CD14-positive monocyte (primary cell): ENCODE data around the gene MPV17. TPM values are rescaled to one million over a fixed set of nuclear protein-coding genes. Genes with fewer than 3 reads are reported as not detected.

Experiments
- DNase-seq, 3 donors: peaks; one replicate each; pipeline ENCODE4 v3.0.0-alpha.2; 2011 to 2022
- H2AFZ ChIP-seq: 2 replicates; pipeline ENCODE4 v1.6.0; 2012; ENCODE audit warnings: mild to moderate bottlenecking, low read depth, low read length, inconsistent platforms; ENCODE audit not compliant: insufficient read depth, poor library complexity, severe bottlenecking
- H3K27ac ChIP-seq, 2 donors: 1 replicate in 1 of 2; 2 replicates in 1 of 2; pipeline ENCODE4 v1.5.1; 2012 to 2013; ENCODE audit warnings: low read length in 2 of 2, control low read depth in 1 of 2, inconsistent platforms in 1 of 2, low read depth in 1 of 2, mild to moderate bottlenecking in 1 of 2
- H3K27me3 ChIP-seq, 2 donors: one replicate each; pipeline versions ENCODE4 v1.6.0 to v1.6.1; 2011 to 2013; ENCODE audit warnings: low read length in 2 of 2; ENCODE audit not compliant: control insufficient read depth in 2 of 2, insufficient read depth in 2 of 2
- H3K36me3 ChIP-seq, 2 donors: replicated peaks in 1 of 2; 1 replicate in 1 of 2; 2 replicates in 1 of 2; pipeline versions ENCODE4 v1.5.1 to v1.6.1; 2012 to 2013; ENCODE audit warnings: low read length in 2 of 2, control low read depth in 1 of 2, inconsistent platforms in 1 of 2, mild to moderate bottlenecking in 1 of 2; ENCODE audit not compliant: insufficient read depth in 2 of 2, control insufficient read depth in 1 of 2
- H3K4me1 ChIP-seq, 2 donors: 1 replicate in 1 of 2; 2 replicates in 1 of 2; pipeline versions ENCODE4 v1.5.1 to v1.6.1; 2012 to 2013; ENCODE audit warnings: low read length in 2 of 2, control low read depth in 1 of 2, inconsistent platforms in 1 of 2, mild to moderate bottlenecking in 1 of 2, moderate library complexity in 1 of 2; ENCODE audit not compliant: insufficient read depth in 2 of 2, control insufficient read depth in 1 of 2
- H3K4me2 ChIP-seq: replicated peaks from 2 replicates; pipeline ENCODE3; 2012; ENCODE audit warnings: low read length, moderate library complexity, mild to moderate bottlenecking; ENCODE audit not compliant: poor library complexity, severe bottlenecking; ENCODE audit errors: extremely low read depth
- H3K4me3 ChIP-seq, 3 experiments: fragments of 200-600 bp in 1 of 3; sonication (generic) in 1 of 3; replicated peaks in 1 of 3; 1 replicate in 2 of 3; 2 replicates in 1 of 3; pipeline ENCODE4 v1.5.1; 2011 to 2013; ENCODE audit warnings: low read length in 3 of 3, mild to moderate bottlenecking in 3 of 3, control low read depth in 2 of 3, low read depth in 2 of 3, inconsistent platforms in 1 of 3, moderate library complexity in 1 of 3
- H3K79me2 ChIP-seq: 2 replicates; pipeline ENCODE4 v1.6.0; 2012; ENCODE audit warnings: mild to moderate bottlenecking, control low read depth, inconsistent platforms, low read length, moderate library complexity; ENCODE audit not compliant: insufficient read depth
- H3K9ac ChIP-seq: 2 replicates; pipeline ENCODE4 v1.6.0; 2017; ENCODE audit warnings: low read length, mild to moderate bottlenecking; ENCODE audit not compliant: insufficient read depth, poor library complexity, severe bottlenecking
- H3K9me3 ChIP-seq, 2 donors: replicated peaks in 1 of 2; 1 replicate in 1 of 2; 2 replicates in 1 of 2; pipeline versions ENCODE4 v1.5.1 to v1.6.1; 2012 to 2013; ENCODE audit warnings: low read length in 2 of 2, control low read depth in 1 of 2; ENCODE audit not compliant: control insufficient read depth in 1 of 2, insufficient read depth in 1 of 2
- H4K20me1 ChIP-seq: 2 replicates; pipeline ENCODE4 v1.6.0; 2012; ENCODE audit warnings: mild to moderate bottlenecking, low read length, control low read depth, moderate library complexity; ENCODE audit not compliant: insufficient read depth
- H3K27ac Mint-ChIP-seq, 7 donors: one replicate each; pipeline ENCODE4 v1.8.0; 2020; ENCODE audit warnings: mild to moderate bottlenecking in 7 of 7, mixed read lengths in 7 of 7, moderate library complexity in 6 of 7, inconsistent platforms in 2 of 7
- H3K27me3 Mint-ChIP-seq, 3 donors: one replicate each; pipeline ENCODE4 v1.8.0; 2021 to 2022; ENCODE audit warnings: low read depth in 3 of 3, mild to moderate bottlenecking in 3 of 3, mixed read lengths in 3 of 3, moderate library complexity in 3 of 3, inconsistent platforms in 1 of 3
- H3K36me3 Mint-ChIP-seq, 2 donors: one replicate each; pipeline ENCODE4 v1.8.0; 2020; ENCODE audit warnings: mixed read lengths in 2 of 2, inconsistent platforms in 1 of 2, mild to moderate bottlenecking in 1 of 2
- H3K4me1 Mint-ChIP-seq: one replicate; pipeline ENCODE4 v1.8.0; 2020; ENCODE audit warnings: mild to moderate bottlenecking, mixed read lengths
- H3K4me3 Mint-ChIP-seq, 2 donors: one replicate each; pipeline ENCODE4 v1.8.0; 2020; ENCODE audit warnings: mild to moderate bottlenecking in 2 of 2, mixed read lengths in 2 of 2, moderate library complexity in 1 of 2
- H3K9me3 Mint-ChIP-seq, 7 donors: one replicate each; pipeline ENCODE4 v1.8.0; 2020 to 2022; ENCODE audit warnings: mixed read lengths in 7 of 7, mild to moderate bottlenecking in 6 of 7, moderate library complexity in 6 of 7, inconsistent platforms in 2 of 7
- CTCF ChIP-seq: fragments of 200-600 bp; IDR thresholded peaks from one replicate; pipeline ENCODE4 v1.8.0; 2022; ENCODE audit warnings: antibody characterized with exemption, mild to moderate bottlenecking
- WGBS: methylation state at CpG from one replicate; pipeline ENCODE4 v1.1.5; 2013; ENCODE audit warnings: missing lambda C conversion rate; ENCODE audit not compliant: insufficient coverage; 5-methylcytosine and 5-hydroxymethylcytosine counted together
- intact Hi-C, 2 donors: fragments of 100-400 bp; cut with micrococcal nuclease; formaldehyde crosslinking; loops; one replicate each; pipeline versions ENCODE4 v1.15.0 to v1.15.1; 2023
- polyA plus RNA-seq, 3 donors: library from polyadenylated mRNA; depleted of rRNA in 1 of 3; unstranded in 2 of 3; stranded (reverse) in 1 of 3; fragments of 300-500 nt in 2 of 3; fragments of >200 nt in 1 of 3; fragmentation: Illumina TruSeq in 2 of 3; gene quantifications; 1 replicate in 2 of 3; 2 replicates in 1 of 3; pipeline ENCODE4 v1.2.3, GENCODE V29; 2012 to 2021

MPV17 gene
- polyA plus RNA-seq, 3 donors, result 136 to 160 (median 160) TPM

- no peak overlapping the region for H3K27ac ChIP-seq
- no peak for TF ChIP-seq CTCF
- H3K4me3 ChIP-seq, result peak overlapping the region in 1 of 3 experiments; percentile 12
- no peaks in the 10 kb centered on the region for H3K9me3 Mint-ChIP-seq
- no peaks in the 10 kb centered on the region for H3K27me3 ChIP-seq
- WGBS, result 51% methylated on average over 3 of the region's 4 CpGs
- intact Hi-C loops, result no loop called here
- H3K79me2 ChIP-seq, result no peaks in the 10 kb centered on the region
- no peak overlapping the region for H3K4me2 ChIP-seq
- peaks cover 3 to 13% (median 8%) of the 10 kb centered on the region in 3 donors for H3K27me3 Mint-ChIP-seq
- H2AFZ ChIP-seq, result peak overlapping the region; percentile 66
- H3K4me1 Mint-ChIP-seq, result peaks cover 16% of the 10 kb centered on the region
- no peaks in the 10 kb centered on the region for H4K20me1 ChIP-seq
- H3K36me3 ChIP-seq, result no peaks in the 10 kb centered on the region
- H3K9me3 ChIP-seq, result no peaks in the 10 kb centered on the region
- no peaks in the 10 kb centered on the region for H3K36me3 Mint-ChIP-seq
- peak overlapping the region in 3 of 7 donors; percentile 46 to 79 (median 57) for H3K27ac Mint-ChIP-seq
- DNase-seq, result peak; percentile 43 to 61 (median 47)
- peak overlapping the region in 1 of 2 donors; percentile 53 for H3K4me3 Mint-ChIP-seq
- H3K9ac ChIP-seq, result no peak overlapping the region
- H3K4me1 ChIP-seq, result peaks cover 13 to 15% of the 10 kb centered on the region in 2 donors
Measured at GRCh38 chr2:27296481-27296880, 26.4 kb downstream of the MPV17 start.

- Mint-ChIP-seq H3K4me1 (peaks cover 16% of the 10 kb centered on the region), H3K27me3 (peaks cover 3 to 9% (median 8%) of the 10 kb centered on the region in 3 donors), H3K27ac (no peak overlapping the region), H3K4me3 (no peak overlapping the region), H3K9me3 (no peaks in the 10 kb centered on the region), H3K36me3 (no peaks in the 10 kb centered on the region)
- Histone ChIP-seq H3K9me3 (no peaks in the 10 kb centered on the region), H2AFZ (no peak overlapping the region), H3K79me2 (no peaks in the 10 kb centered on the region), H3K4me1 (peaks cover 13 to 22% of the 10 kb centered on the region in 2 donors), H4K20me1 (no peaks in the 10 kb centered on the region), H3K36me3 (no peaks in the 10 kb centered on the region), H3K4me3 (no peak overlapping the region), H3K9ac (no peak overlapping the region), H3K4me2 (no peak overlapping the region), H3K27ac (no peak overlapping the region), H3K27me3 (no peaks in the 10 kb centered on the region)
- intact Hi-C loops, result no loop called here
- TF ChIP-seq CTCF, result no peak
- 93% methylated on average over 6 of the region's 8 CpGs for WGBS
- DNase-seq, result no peak
Measured at GRCh38 chr2:27294928-27295327, 28.0 kb downstream of the MPV17 start.
